Endothelial cell (in vitro differentiated cells): ENCODE measurements around the gene FUT9. TPM values are rescaled to one million over a fixed set of nuclear protein-coding genes. Genes with fewer than 3 reads are reported as not detected.

Experiments
- DNase-seq: peaks from one replicate; pipeline ENCODE4 v3.0.0; 2021; ENCODE audit warnings: low spot score
- H3K27ac Mint-ChIP-seq: one replicate; pipeline ENCODE4 v1.8.0; 2021; ENCODE audit warnings: mixed read lengths, inconsistent platforms; ENCODE audit not compliant: unreplicated experiment
- H3K27me3 Mint-ChIP-seq: one replicate; pipeline ENCODE4 v1.8.0; 2021; ENCODE audit warnings: mild to moderate bottlenecking, moderate library complexity, mixed read lengths, inconsistent platforms; ENCODE audit not compliant: unreplicated experiment
- H3K36me3 Mint-ChIP-seq: one replicate; pipeline ENCODE4 v1.8.0; 2021; ENCODE audit warnings: mild to moderate bottlenecking, low read depth, mixed read lengths, inconsistent platforms; ENCODE audit not compliant: unreplicated experiment
- H3K4me1 Mint-ChIP-seq: one replicate; pipeline ENCODE4 v1.8.0; 2021; ENCODE audit warnings: mild to moderate bottlenecking, mixed read lengths, inconsistent platforms; ENCODE audit not compliant: unreplicated experiment
- H3K4me3 Mint-ChIP-seq: one replicate; pipeline ENCODE4 v1.8.0; 2021; ENCODE audit warnings: mild to moderate bottlenecking, mixed read lengths, inconsistent platforms; ENCODE audit not compliant: unreplicated experiment
- H3K9me3 Mint-ChIP-seq: one replicate; pipeline ENCODE4 v1.8.0; 2021; ENCODE audit warnings: mixed read lengths, inconsistent platforms; ENCODE audit not compliant: unreplicated experiment
- total RNA-seq: library from RNA; stranded (reverse); fragmentation: NEBNext Ultra II Directional; extraction: Animal tissue kit (Norgen Biotek cat#: 25700); gene quantifications from one replicate; pipeline ENCODE4 v1.2.1, GENCODE V29; 2021; ENCODE audit not compliant: unreplicated experiment
- TF ChIP-seq, protein P1 (sequence below): fragments of 200-600 bp; sonication (generic); IDR thresholded peaks from one replicate; pipeline ENCODE4 v1.5.0; 2021; ENCODE audit warnings: antibody characterized with exemption; ENCODE audit not compliant: unreplicated experiment

Gene FUT9
- total RNA-seq, 1 donor from 2014 or later, result 5.7 TPM

DNA sequence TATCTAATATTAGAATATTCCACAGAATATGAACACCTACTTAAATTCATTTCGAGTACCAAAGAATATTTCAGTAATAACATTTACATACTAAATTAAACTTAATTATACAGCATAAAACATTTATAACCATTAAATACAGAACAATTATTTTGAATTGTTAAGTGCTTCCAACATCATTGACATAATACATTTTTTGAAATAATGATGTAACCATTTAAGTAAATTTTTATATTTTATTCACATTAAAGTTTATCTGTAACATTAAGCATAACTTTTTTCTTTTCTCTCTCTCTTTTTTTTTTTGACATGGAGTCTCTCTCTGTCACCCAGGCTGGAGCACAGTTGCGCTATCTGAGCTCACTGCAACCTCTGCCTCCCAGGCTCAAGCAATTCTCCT, 44.5 kb downstream of the FUT9 start:
- no peaks in the 10 kb centered on the region for H3K27me3 Mint-ChIP-seq
- no peak overlapping the region for H3K4me3 Mint-ChIP-seq
- peaks cover 9% of the 10 kb centered on the region for H3K36me3 Mint-ChIP-seq
- no peak for DNase-seq
- H3K9me3 Mint-ChIP-seq, result no peaks in the 10 kb centered on the region
- TF ChIP-seq, protein P1, sequence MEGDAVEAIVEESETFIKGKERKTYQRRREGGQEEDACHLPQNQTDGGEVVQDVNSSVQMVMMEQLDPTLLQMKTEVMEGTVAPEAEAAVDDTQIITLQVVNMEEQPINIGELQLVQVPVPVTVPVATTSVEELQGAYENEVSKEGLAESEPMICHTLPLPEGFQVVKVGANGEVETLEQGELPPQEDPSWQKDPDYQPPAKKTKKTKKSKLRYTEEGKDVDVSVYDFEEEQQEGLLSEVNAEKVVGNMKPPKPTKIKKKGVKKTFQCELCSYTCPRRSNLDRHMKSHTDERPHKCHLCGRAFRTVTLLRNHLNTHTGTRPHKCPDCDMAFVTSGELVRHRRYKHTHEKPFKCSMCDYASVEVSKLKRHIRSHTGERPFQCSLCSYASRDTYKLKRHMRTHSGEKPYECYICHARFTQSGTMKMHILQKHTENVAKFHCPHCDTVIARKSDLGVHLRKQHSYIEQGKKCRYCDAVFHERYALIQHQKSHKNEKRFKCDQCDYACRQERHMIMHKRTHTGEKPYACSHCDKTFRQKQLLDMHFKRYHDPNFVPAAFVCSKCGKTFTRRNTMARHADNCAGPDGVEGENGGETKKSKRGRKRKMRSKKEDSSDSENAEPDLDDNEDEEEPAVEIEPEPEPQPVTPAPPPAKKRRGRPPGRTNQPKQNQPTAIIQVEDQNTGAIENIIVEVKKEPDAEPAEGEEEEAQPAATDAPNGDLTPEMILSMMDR, result no peak
- H3K4me1 Mint-ChIP-seq, result no peaks in the 10 kb centered on the region
- no peak overlapping the region for H3K27ac Mint-ChIP-seq

DNA sequence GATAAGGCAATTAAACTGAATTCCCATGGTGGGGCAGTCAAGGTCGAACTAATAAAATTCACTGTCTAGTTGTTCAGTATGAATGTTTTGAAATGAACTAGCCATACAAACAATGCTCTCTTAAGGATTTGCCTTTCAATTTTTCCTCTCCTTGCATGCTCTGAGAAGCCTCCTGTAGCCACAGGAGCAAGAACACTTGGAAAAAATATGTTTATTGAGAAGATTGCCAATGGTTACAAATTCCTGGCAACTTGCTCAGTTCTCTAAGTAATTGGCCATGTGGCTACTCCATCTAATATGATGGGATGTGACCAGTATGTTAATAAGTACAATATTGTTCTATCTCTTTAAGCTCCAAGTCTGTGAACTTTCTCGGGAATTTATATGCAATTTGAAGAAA, 49.4 kb downstream of the FUT9 start:
- DNase-seq, result no peak
- no peak overlapping the region for H3K27ac Mint-ChIP-seq
- H3K4me3 Mint-ChIP-seq, result no peak overlapping the region
- TF ChIP-seq, protein P1, result no peak
- H3K27me3 Mint-ChIP-seq, result peaks cover 2% of the 10 kb centered on the region
- H3K4me1 Mint-ChIP-seq, result no peaks in the 10 kb centered on the region
- H3K9me3 Mint-ChIP-seq, result no peaks in the 10 kb centered on the region
- H3K36me3 Mint-ChIP-seq, result peaks cover 9% of the 10 kb centered on the region

DNA sequence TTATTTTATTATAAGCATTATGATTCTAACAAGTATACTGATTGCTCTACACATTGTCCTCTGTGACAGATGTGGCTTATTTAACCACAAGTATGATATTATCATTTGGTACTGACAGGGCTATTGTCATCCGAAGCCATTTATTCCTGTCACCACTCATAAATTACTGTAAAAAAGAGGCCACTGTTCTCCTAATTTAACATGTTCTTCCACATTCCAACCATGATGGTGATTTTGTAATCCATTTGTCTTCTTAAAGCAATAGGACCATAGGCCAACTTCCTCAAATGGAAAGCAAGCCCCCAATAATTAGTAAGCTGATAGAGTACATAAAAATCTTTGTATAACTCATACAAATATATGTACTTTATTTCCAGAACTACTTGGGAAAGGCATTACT, 50.6 kb downstream of the FUT9 start:
- H3K36me3 Mint-ChIP-seq, result peaks cover 9% of the 10 kb centered on the region
- H3K27me3 Mint-ChIP-seq, result peaks cover 2% of the 10 kb centered on the region
- no peak overlapping the region for H3K4me3 Mint-ChIP-seq
- TF ChIP-seq, protein P1, result no peak
- H3K27ac Mint-ChIP-seq, result no peak overlapping the region
- no peaks in the 10 kb centered on the region for H3K4me1 Mint-ChIP-seq
- no peak for DNase-seq
- H3K9me3 Mint-ChIP-seq, result no peaks in the 10 kb centered on the region

DNA sequence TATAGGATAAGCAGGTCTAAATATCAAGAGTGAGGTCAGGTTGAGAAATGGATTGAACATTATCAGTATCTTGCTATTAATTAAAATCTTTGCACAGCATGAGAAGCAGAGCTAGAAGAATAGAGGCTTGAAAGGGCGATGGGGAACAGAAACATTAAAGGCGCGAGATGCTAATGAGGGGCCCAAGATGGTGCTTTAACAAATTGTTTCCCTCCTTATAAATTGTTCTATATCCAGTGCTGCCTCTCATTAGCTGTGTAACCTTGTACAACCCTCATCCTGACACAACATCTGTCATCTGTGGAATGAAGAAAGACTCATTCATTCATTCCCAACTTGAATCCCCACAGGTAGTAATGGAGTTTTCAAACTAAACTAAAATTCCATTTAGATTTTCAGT, 57.8 kb downstream of the FUT9 start:
- H3K9me3 Mint-ChIP-seq, result no peaks in the 10 kb centered on the region
- no peak for DNase-seq
- no peaks in the 10 kb centered on the region for H3K27me3 Mint-ChIP-seq
- TF ChIP-seq, protein P1, result no peak
- H3K4me1 Mint-ChIP-seq, result no peaks in the 10 kb centered on the region
- no peak overlapping the region for H3K27ac Mint-ChIP-seq
- H3K4me3 Mint-ChIP-seq, result no peak overlapping the region
- H3K36me3 Mint-ChIP-seq, result no peaks in the 10 kb centered on the region

DNA sequence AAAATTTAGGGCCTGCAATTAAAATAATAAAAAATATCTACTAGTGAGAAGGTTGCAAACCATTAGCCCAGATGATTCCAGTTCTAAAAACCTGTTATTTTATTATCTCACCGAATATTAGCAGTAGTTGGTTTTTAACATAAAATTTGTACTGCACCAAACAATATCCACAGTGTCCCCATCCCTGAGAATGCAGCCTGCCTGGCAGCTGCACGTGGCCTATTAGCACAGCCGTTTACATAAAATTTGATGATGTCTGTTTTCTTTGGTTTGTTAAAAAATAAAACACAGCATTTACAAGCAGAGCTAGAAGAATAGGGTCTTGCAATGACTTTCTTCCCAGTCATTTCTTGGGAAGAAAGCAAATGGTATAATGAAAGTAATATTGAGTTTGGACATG, 58.2 kb downstream of the FUT9 start:
- TF ChIP-seq, protein P1, result no peak
- Mint-ChIP-seq H3K27ac (no peak overlapping the region), H3K4me3 (no peak overlapping the region), H3K36me3 (no peaks in the 10 kb centered on the region), H3K4me1 (no peaks in the 10 kb centered on the region), H3K27me3 (no peaks in the 10 kb centered on the region), H3K9me3 (no peaks in the 10 kb centered on the region)
- DNase-seq, result no peak
